ENCODE measurements around the gene ZNF483. TPM values are rescaled to one million over a fixed set of nuclear protein-coding genes. Genes with fewer than 3 reads are reported as not detected.
"Not testable (repeated sequence)": the region's sequence is repeated elsewhere in the genome, so short reads cannot be mapped to it uniquely, and the experiment has no call there.

Gene ZNF483
- total RNA-seq, 2 experiments from 2014 or later = 2.5 to 3.0 TPM

DNA sequence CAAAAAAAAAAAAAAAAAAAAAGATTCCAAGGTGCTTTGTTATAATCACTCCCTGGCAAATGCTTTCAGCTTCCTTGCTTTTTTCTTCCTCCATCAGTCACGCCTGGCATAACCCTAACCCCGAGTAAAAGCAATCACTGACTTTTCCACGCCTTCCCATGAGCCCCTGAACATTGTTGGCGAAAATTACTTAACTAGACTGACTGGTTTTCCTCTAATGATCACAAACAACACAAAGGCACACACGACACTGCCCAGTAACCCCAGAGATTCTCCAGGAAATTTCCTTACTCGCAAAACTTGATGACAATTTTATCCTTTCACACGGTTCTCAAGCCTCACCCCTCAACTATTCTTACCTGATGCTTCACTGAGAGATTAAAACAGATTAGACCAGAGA is 85.9 kb downstream of the ZNF483 start:
- Mint-ChIP-seq H3K36me3 (ENCODE audit: low read depth) (no peaks in the 10 kb centered on the region), H3K9me3 (ENCODE audit: low read depth) (no peaks in the 10 kb centered on the region), H3K27me3 (peaks cover 12% of the 10 kb centered on the region), H3K4me3 (no peak overlapping the region), H3K27ac (no peak overlapping the region), H3K4me1 (no peaks in the 10 kb centered on the region)
- intact Hi-C loops (cut with DNase I, micrococcal nuclease) = no loop called here
- POLR2A ChIA-PET = interaction anchor here (0.6 to 1.1 kb wide), 2 partner anchors 81 to 769 kb away, joined by 3 read pairs; partner anchors contain the start of gene HSDL2
- CTCF ChIA-PET = interaction anchor here (1.0 kb wide), 1 partner anchor 11 kb away, joined by 3 read pairs; no protein-coding TSS in a partner anchor
- ATAC-seq (no peak), DNase-seq (no peak)

DNA sequence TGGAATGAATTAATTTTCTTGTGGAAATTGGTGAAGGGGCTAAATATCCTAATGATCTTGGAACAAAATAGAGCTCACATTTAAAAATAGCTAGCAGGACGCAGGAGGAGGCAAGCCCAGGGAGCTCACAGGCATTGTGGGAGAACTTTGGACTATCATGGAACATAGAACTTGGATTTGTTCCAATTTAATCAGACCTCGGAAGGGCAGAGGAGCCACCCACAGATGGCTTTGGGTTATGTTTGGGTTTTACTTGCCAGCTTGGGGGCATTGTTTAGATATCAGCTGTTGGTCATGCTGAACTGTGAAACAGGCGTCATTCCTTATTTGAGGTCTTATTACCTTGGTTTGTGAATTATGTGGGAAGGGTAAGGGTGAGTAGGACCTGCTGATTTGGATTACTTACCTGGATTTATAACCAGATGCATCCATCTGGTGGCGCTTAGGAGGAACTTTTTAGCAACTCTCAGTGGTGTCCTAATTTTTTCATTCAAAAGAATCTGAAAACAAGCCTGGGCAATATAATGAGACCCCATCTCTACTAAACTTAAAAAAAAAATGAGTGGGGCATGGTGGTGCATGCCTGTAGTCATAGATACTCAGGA is 88.6 kb downstream of the ZNF483 start:
- ChIA-PET POLR2A (no interaction called here), CTCF (interaction anchor here (1.2 to 1.9 kb wide), 3 partner anchors 8 to 10 kb away, joined by 3 to 9 read pairs (median 3); no protein-coding TSS in a partner anchor)
- Mint-ChIP-seq H3K9me3 (ENCODE audit: low read depth) (no peaks in the 10 kb centered on the region), H3K27me3 (peaks cover 14% of the 10 kb centered on the region), H3K4me3 (no peak overlapping the region), H3K27ac (no peak overlapping the region), H3K36me3 (ENCODE audit: low read depth) (no peaks in the 10 kb centered on the region), H3K4me1 (no peaks in the 10 kb centered on the region)
- no peak for ATAC-seq
- DNase-seq = no peak
- intact Hi-C loops (cut with DNase I, micrococcal nuclease) = no loop called here

DNA sequence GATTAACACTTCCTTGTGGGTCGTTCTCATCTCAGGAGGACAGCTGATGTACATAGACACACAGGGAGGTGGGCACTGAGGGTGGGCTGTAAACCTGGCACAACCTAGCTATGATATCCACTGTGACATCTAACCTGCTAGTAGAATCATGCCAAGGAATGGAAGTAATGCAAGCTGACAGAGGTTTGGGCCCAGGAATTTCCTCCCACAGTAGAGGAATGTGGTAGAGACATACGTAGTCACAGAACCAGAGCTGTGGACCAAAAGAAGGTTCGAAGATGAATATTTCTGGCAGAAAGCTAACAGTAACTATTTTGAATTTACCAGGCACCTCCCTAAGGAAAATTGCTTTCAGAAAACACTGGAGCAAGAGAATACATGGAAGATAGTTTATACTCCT is 90.9 kb downstream of the ZNF483 start:
- Mint-ChIP-seq H3K9me3 (ENCODE audit: low read depth) (no peaks in the 10 kb centered on the region), H3K4me1 (no peaks in the 10 kb centered on the region), H3K36me3 (ENCODE audit: low read depth) (no peaks in the 10 kb centered on the region), H3K27me3 (peaks cover 6% of the 10 kb centered on the region), H3K27ac (no peak overlapping the region), H3K4me3 (no peak overlapping the region)
- CTCF ChIA-PET = interaction anchor here (0.7 kb wide), 2 partner anchors 13 to 21 kb away, joined by 3 to 4 read pairs; no protein-coding TSS in a partner anchor
- ATAC-seq (no peak), DNase-seq (no peak)
- intact Hi-C loops (cut with DNase I, micrococcal nuclease) = no loop called here
- POLR2A ChIA-PET = no interaction called here

DNA sequence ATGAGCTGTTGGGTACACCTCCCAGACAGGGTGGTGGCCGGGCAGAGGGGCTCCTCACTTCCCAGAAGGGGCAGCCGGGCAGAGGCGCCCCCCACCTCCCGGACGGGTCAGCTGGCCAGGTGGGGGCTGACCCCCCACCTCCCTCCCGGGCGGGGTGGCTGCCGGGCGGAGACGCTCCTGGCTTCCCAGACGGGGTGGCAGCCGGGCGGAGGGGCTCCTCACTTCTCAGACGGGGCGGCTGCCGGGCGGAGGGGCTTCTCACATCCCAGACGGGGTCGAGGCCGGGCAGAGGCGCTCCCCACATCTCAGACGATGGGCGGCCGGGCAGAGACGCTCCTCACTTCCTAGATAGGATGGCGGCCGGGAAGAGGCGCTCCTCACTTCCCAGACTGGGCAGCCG is 92.4 kb downstream of the ZNF483 start:
- H3K9me3 Mint-ChIP-seq (ENCODE audit: low read depth); H3K27ac Mint-ChIP-seq; CTCF ChIA-PET; POLR2A ChIA-PET; H3K36me3 Mint-ChIP-seq (ENCODE audit: low read depth); ATAC-seq; H3K27me3 Mint-ChIP-seq; H3K4me3 Mint-ChIP-seq; H3K4me1 Mint-ChIP-seq; intact Hi-C loops (cut with DNase I, micrococcal nuclease); DNase-seq: not testable (repeated sequence)

DNA sequence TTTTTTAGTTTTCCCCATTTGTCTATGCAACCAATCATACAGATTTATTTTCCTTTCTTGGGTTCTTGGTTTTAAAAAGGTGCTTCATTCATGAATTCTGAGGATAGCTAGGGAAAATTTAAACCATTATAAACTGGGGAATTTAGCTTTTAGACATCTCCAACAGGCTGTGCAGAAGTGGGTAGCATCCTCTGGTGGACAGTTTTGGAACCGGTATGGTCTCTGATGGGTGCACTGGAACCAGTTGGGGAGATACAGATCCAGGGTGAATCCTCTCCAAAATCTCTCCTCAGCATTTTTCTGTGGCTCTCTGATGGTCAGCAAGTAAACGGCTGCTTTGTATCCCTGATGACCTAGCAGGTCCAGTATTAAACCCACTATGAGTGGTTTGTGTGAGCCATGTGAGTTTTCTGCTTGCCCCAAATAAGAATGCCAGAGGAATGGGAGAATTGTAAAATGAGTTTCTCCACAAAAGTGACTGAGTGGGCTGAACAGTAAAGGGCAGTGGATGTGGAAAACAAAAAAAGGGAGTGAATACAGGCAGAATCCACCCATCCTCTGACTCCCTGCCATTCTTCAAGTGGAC is 97.0 kb downstream of the ZNF483 start:
- Mint-ChIP-seq H3K27ac (no peak overlapping the region), H3K36me3 (ENCODE audit: low read depth) (no peaks in the 10 kb centered on the region), H3K9me3 (ENCODE audit: low read depth) (no peaks in the 10 kb centered on the region), H3K4me3 (no peak overlapping the region), H3K4me1 (no peaks in the 10 kb centered on the region), H3K27me3 (peaks cover 7% of the 10 kb centered on the region)
- ChIA-PET CTCF (interaction anchor here (0.6 to 1.8 kb wide), 15 partner anchors 9 to 854 kb away, joined by 3 to 28 read pairs (median 4); partner anchors contain the start of gene DNAJC25), POLR2A (interaction anchor here (0.6 kb wide), 2 partner anchors 14 to 1911 kb away, joined by 3 to 5 read pairs; no protein-coding TSS in a partner anchor)
- peak; percentile 52 for DNase-seq
- peak; percentile 78 for ATAC-seq
- intact Hi-C loops (cut with DNase I, micrococcal nuclease) = loop anchor here in 1 of 2 experiments (1.0 kb wide), 1 partner anchor 24 kb away; no protein-coding TSS in a partner anchor

DNA sequence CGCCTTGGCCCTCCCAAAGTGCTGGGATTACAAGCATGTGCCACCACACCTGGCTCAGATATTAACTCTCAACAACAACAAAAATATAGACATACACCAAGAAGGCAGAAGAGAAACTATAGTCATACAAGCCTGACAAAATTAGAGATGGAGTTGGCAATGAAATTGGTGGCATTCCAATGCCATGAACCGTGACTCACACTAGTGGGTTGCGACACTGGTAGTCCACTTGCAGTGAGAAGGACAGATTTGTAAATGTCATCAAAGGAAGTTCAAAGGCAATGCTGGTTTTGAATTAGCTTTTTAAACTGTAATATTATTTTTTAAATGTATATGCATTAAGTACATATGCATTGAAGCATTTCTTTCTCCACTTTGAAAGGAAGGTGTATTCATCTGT is 97.6 kb downstream of the ZNF483 start:
- Mint-ChIP-seq H3K27me3 (peaks cover 7% of the 10 kb centered on the region), H3K9me3 (ENCODE audit: low read depth) (no peaks in the 10 kb centered on the region), H3K27ac (no peak overlapping the region), H3K4me3 (no peak overlapping the region), H3K4me1 (no peaks in the 10 kb centered on the region), H3K36me3 (ENCODE audit: low read depth) (no peaks in the 10 kb centered on the region)
- no peak for DNase-seq
- ChIA-PET POLR2A (no interaction called here), CTCF (interaction anchor here (1.9 kb wide), 1 partner anchor 10 kb away, joined by 9 read pairs; no protein-coding TSS in a partner anchor)
- intact Hi-C loops (cut with DNase I, micrococcal nuclease) = loop anchor here in 1 of 2 experiments (1.0 kb wide), 1 partner anchor 24 kb away; no protein-coding TSS in a partner anchor
- no peak for ATAC-seq

Other genes starting within 250 kb of the ZNF483 start
- gene OR2K2, start 195.0 kb upstream of the ZNF483 start, total RNA-seq = not detected
- 100 to 1,000 TPM in 1 of 2 experiments, 10 to 100 TPM in 1; 78.4 to 127 TPM for gene ECPAS, start 40.8 kb upstream of the ZNF483 start, total RNA-seq
- 1 to 10 TPM; 3.9 to 4.7 TPM for gene PTGR1, start 74.5 kb downstream of the ZNF483 start, total RNA-seq
- 1 to 10 TPM; 6.3 to 7.5 TPM for gene DNAJC25, start 106.2 kb downstream of the ZNF483 start, total RNA-seq
- 10 to 100 TPM; 14.5 to 15.4 TPM for gene GNG10, start 136.4 kb downstream of the ZNF483 start, total RNA-seq